HG03039 (cell line): ENCODE measurements around the gene ENPP7.
"Not testable (repeated sequence)": the region's sequence is repeated elsewhere in the genome, so short reads cannot be mapped to it uniquely, and the experiment has no call there.

ENCODE experiments used
- ATAC-seq: cut with Tn5 transposase; IDR thresholded peaks from one replicate; pipeline ENCODE4 v1.9.1; 2021; ENCODE audit warnings: mild to moderate bottlenecking, moderate library complexity; ENCODE audit not compliant: unreplicated experiment

Gene ENPP7

GRCh38 chr17:79748295-79749099 lies 17.8 kb downstream of the ENPP7 start:
- ATAC-seq = no peak

GRCh38 chr17:79749156-79749815 lies 18.5 kb downstream of the ENPP7 start:
- ATAC-seq = no peak

GRCh38 chr17:79749958-79750357 lies 19.2 kb downstream of the ENPP7 start:
- no peak for ATAC-seq

GRCh38 chr17:79750650-79751545 lies 20.2 kb downstream of the ENPP7 start:
- no peak for ATAC-seq

- ATAC-seq = no peak
These were observed 21.4 kb downstream of the ENPP7 start for GRCh38 chr17:79752175-79752574.

- no peak for ATAC-seq
These were observed 23.6 kb downstream of the ENPP7 start for GRCh38 chr17:79754370-79754769.

- ATAC-seq = not testable (repeated sequence)
These were observed 24.2 kb downstream of the ENPP7 start for GRCh38 chr17:79754903-79755302.

GRCh38 chr17:79755591-79755990 lies 24.8 kb downstream of the ENPP7 start:
- ATAC-seq = no peak

GRCh38 chr17:79757140-79757745 lies 26.5 kb downstream of the ENPP7 start:
- no peak for ATAC-seq

GRCh38 chr17:79758271-79758670 lies 27.5 kb downstream of the ENPP7 start:
- ATAC-seq = no peak

- no peak for ATAC-seq
These were observed 29.6 kb downstream of the ENPP7 start for GRCh38 chr17:79760197-79760906.

GRCh38 chr17:79761894-79762589 lies 31.3 kb downstream of the ENPP7 start:
- no peak for ATAC-seq

- ATAC-seq = no peak
These were observed 35.0 kb downstream of the ENPP7 start for GRCh38 chr17:79765708-79766107.

- ATAC-seq = no peak
These were observed 39.1 kb downstream of the ENPP7 start for GRCh38 chr17:79769570-79770506.

GRCh38 chr17:79771276-79771675 lies 40.5 kb downstream of the ENPP7 start:
- no peak for ATAC-seq

- ATAC-seq = not testable (repeated sequence)
These were observed 42.0 kb downstream of the ENPP7 start for GRCh38 chr17:79772726-79773125.

GRCh38 chr17:79774561-79774975 lies 43.8 kb downstream of the ENPP7 start:
- ATAC-seq = no peak

GRCh38 chr17:79775632-79776031 lies 44.9 kb downstream of the ENPP7 start:
- no peak for ATAC-seq
